OCI-LY1 (cell line): ENCODE measurements around the gene TPCN2.

Experiments used
- H2AFZ ChIP-seq: fragments of 200-600 bp; sonication (generic), shearing (Covaris generic); 2 replicates; pipeline ENCODE4 v1.6.0; 2014; ENCODE audit warnings: antibody characterized with exemption, mild to moderate bottlenecking, low read length
- H3F3A ChIP-seq: fragments of 200-600 bp; sonication (generic), shearing (Covaris generic); 2 replicates; pipeline ENCODE4 v1.6.0; 2014; ENCODE audit warnings: mild to moderate bottlenecking, antibody characterized with exemption, low read length, moderate library complexity; ENCODE audit not compliant: insufficient read depth
- H3K27ac ChIP-seq: fragments of 200-600 bp; sonication (generic); 2 replicates; pipeline ENCODE4 v1.5.1; 2014; ENCODE audit warnings: low read length, mixed run types, mild to moderate bottlenecking, low read depth; ENCODE audit not compliant: poor library complexity, severe bottlenecking
- H3K27me3 ChIP-seq: fragments of 200-600 bp; sonication (generic); 2 replicates; pipeline ENCODE4 v1.6.0; 2014; ENCODE audit warnings: antibody characterized with exemption, mild to moderate bottlenecking, low read length, moderate library complexity; ENCODE audit not compliant: insufficient read depth
- H3K36me3 ChIP-seq: fragments of 200-600 bp; sonication (generic); 2 replicates; pipeline ENCODE4 v1.6.1; 2014; ENCODE audit warnings: mild to moderate bottlenecking, antibody characterized with exemption, low read length, moderate library complexity, mixed read lengths; ENCODE audit not compliant: insufficient read depth
- H3K4me1 ChIP-seq: fragments of 200-600 bp; sonication (generic); 2 replicates; pipeline ENCODE4 v1.5.1; 2014; ENCODE audit warnings: mild to moderate bottlenecking, low read length, moderate library complexity; ENCODE audit not compliant: insufficient read depth, severe bottlenecking
- H3K4me2 ChIP-seq: fragments of 200-600 bp; sonication (generic), shearing (Covaris generic); 2 replicates; pipeline ENCODE4 v1.6.1; 2014; ENCODE audit warnings: low read length
- H3K4me3 ChIP-seq: fragments of 200-600 bp; sonication (generic); 2 replicates; pipeline ENCODE4 v1.5.1; 2014; ENCODE audit warnings: low read length, low read depth, mild to moderate bottlenecking, mixed read lengths; ENCODE audit not compliant: poor library complexity, severe bottlenecking
- H3K79me2 ChIP-seq: fragments of 200-600 bp; shearing (Covaris generic); 2 replicates; pipeline ENCODE4 v1.6.1; 2016; ENCODE audit warnings: mixed run types, low read length, mixed read lengths; ENCODE audit not compliant: insufficient read depth
- H3K9ac ChIP-seq: fragments of 200-600 bp; sonication (generic), shearing (Covaris generic); 2 replicates; pipeline ENCODE4 v1.6.1; 2014; ENCODE audit warnings: mild to moderate bottlenecking, low read length, mixed read lengths
- H3K9me2 ChIP-seq: fragments of 200-600 bp; sonication (generic), shearing (Covaris generic); 2 replicates; pipeline ENCODE4 v1.6.1; 2014; ENCODE audit warnings: low read depth, mild to moderate bottlenecking, low read length, mixed read lengths
- H3K9me3 ChIP-seq: fragments of 200-600 bp; shearing (Covaris generic); 2 replicates; pipeline ENCODE4 v1.6.1; 2014; ENCODE audit warnings: low read length, mixed read lengths
- H4K20me1 ChIP-seq: fragments of 200-600 bp; sonication (generic), shearing (Covaris generic); 2 replicates; pipeline ENCODE4 v1.6.0; 2016; ENCODE audit warnings: mild to moderate bottlenecking, low read length; ENCODE audit not compliant: insufficient read depth
- CTCF ChIP-seq: fragments of 200-600 bp; sonication (generic), shearing (Covaris generic); IDR thresholded peaks from 2 replicates; pipeline ENCODE4 v1.5.1; 2017; ENCODE audit warnings: mild to moderate bottlenecking, antibody characterized with exemption, low read length, moderate library complexity, mixed read lengths
- EZH2 ChIP-seq: fragments of 200-600 bp; sonication (generic), shearing (Covaris generic); IDR thresholded peaks from 2 replicates; pipeline ENCODE4 v1.8.0; 2017; ENCODE audit warnings: borderline replicate concordance, mixed run types, mild to moderate bottlenecking, antibody characterized with exemption, low read length, moderate library complexity, mixed read lengths

The TPCN2 gene

GRCh38 chr11:69171476-69172240 lies 122.9 kb downstream of the TPCN2 start:
- no peaks in the 10 kb centered on the region for H3F3A ChIP-seq
- H3K9me2 ChIP-seq, result no peaks in the 10 kb centered on the region
- no peaks in the 10 kb centered on the region for H4K20me1 ChIP-seq
- H3K9me3 ChIP-seq, result no peaks in the 10 kb centered on the region
- no peak overlapping the region for H3K27ac ChIP-seq
- no peak overlapping the region for H3K9ac ChIP-seq
- no peak overlapping the region for H3K4me2 ChIP-seq
- no peaks in the 10 kb centered on the region for H3K79me2 ChIP-seq
- H3K27me3 ChIP-seq, result peaks cover 6% of the 10 kb centered on the region; the same call in 1 of the 2 replicates
- no peak overlapping the region for H3K4me3 ChIP-seq
- H3K36me3 ChIP-seq, result no peaks in the 10 kb centered on the region
- TF ChIP-seq EZH2 (no peak), CTCF (no peak)
- no peaks in the 10 kb centered on the region for H3K4me1 ChIP-seq
- no peak overlapping the region for H2AFZ ChIP-seq

DNA sequence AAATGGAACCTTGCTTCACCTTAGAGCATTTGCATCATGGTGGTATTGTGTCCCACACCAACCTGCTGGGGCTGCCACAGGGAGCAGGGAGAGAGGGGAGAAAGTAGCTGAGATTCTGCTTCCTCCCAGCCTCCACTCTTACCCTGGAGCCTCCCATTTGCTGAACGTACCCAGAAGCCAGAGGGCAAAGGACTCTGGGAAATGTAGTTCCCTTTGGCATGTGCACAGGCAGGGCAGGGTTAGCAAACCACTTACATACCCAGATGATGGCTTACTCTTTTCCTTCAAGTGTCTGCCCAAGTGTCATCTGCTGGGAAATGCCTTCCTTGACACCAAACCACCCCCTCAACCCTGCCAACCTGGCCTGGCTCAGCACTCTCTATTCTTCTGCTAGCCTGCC lies 123.9 kb downstream of the TPCN2 start:
- no peaks in the 10 kb centered on the region for H3K79me2 ChIP-seq
- H3K9me3 ChIP-seq, result no peaks in the 10 kb centered on the region
- H3K4me2 ChIP-seq, result no peak overlapping the region
- no peaks in the 10 kb centered on the region for H3F3A ChIP-seq
- H3K9me2 ChIP-seq, result no peaks in the 10 kb centered on the region
- H3K27ac ChIP-seq, result no peak overlapping the region
- H3K4me1 ChIP-seq, result no peaks in the 10 kb centered on the region
- H4K20me1 ChIP-seq, result no peaks in the 10 kb centered on the region
- peaks cover 6% of the 10 kb centered on the region; the same call in 1 of the 2 replicates for H3K27me3 ChIP-seq
- H3K4me3 ChIP-seq, result no peak overlapping the region
- H3K36me3 ChIP-seq, result no peaks in the 10 kb centered on the region
- no peak overlapping the region for H3K9ac ChIP-seq
- H2AFZ ChIP-seq, result no peak overlapping the region
- no peak for TF ChIP-seq EZH2
- no peak for TF ChIP-seq CTCF

DNA sequence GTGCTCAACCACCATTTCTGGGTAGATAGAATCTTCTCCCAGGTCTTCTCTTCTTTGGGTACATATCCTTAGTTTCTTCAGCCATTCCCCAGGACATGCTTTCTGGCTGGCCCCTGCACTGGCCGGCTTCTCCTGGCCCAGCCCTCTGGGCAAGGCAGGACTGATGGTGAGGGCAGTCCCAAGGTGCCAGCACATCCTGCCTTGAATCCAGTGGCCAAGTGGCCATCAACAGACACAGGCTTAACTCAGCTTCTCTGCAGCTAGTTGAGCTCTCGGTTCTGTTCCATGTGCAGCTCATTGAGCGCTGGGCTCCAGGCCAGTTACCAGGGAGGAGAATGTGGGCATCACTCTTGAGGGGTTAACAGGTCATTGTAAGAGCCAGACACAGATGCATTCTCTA lies 124.6 kb downstream of the TPCN2 start:
- Histone ChIP-seq H2AFZ (no peak overlapping the region), H3K27ac (no peak overlapping the region), H3K27me3 (peaks cover 5% of the 10 kb centered on the region; the same call in 1 of the 2 replicates), H3K9ac (no peak overlapping the region), H3K4me3 (no peak overlapping the region), H3K36me3 (no peaks in the 10 kb centered on the region), H3K4me2 (no peak overlapping the region), H3K9me2 (no peaks in the 10 kb centered on the region), H3K4me1 (no peaks in the 10 kb centered on the region), H3K79me2 (no peaks in the 10 kb centered on the region), H4K20me1 (no peaks in the 10 kb centered on the region), H3K9me3 (no peaks in the 10 kb centered on the region), H3F3A (no peaks in the 10 kb centered on the region)
- TF ChIP-seq CTCF, result no peak
